KMS-11 (cell line): ENCODE data around the gene B4GALT4.
"Not testable (repeated sequence)": the region's sequence is repeated elsewhere in the genome, so short reads cannot be mapped to it uniquely, and the experiment has no call there.

ENCODE experiments used
- H2AFZ ChIP-seq: fragments of 200-600 bp; sonication (generic); 2 replicates; pipeline ENCODE4 v1.6.1; 2016; ENCODE audit warnings: antibody characterized with exemption, mixed run types, low read depth
- H3K27ac ChIP-seq: fragments of 200-600 bp; sonication (generic); 2 replicates; pipeline ENCODE4 v1.6.1; 2016; ENCODE audit warnings: mild to moderate bottlenecking, mixed run types
- H3K27me3 ChIP-seq: fragments of 200-600 bp; sonication (generic); 2 replicates; pipeline ENCODE4 v1.6.1; 2017; ENCODE audit warnings: mild to moderate bottlenecking, low read depth, mixed run types, moderate library complexity; ENCODE audit not compliant: insufficient read depth
- H3K36me3 ChIP-seq: fragments of 200-600 bp; sonication (generic); 2 replicates; pipeline ENCODE4 v1.6.1; 2017; ENCODE audit warnings: mild to moderate bottlenecking, mixed run types; ENCODE audit not compliant: insufficient read depth
- H3K4me1 ChIP-seq: fragments of 200-600 bp; sonication (generic); 2 replicates; pipeline ENCODE4 v1.6.1; 2016; ENCODE audit warnings: mild to moderate bottlenecking, low read depth, mixed run types; ENCODE audit not compliant: poor library complexity, severe bottlenecking
- H3K4me2 ChIP-seq: fragments of 200-600 bp; sonication (generic); 2 replicates; pipeline ENCODE4 v1.7.0; 2016; ENCODE audit warnings: mild to moderate bottlenecking, mixed run types
- H3K4me3 ChIP-seq: fragments of 200-600 bp; sonication (generic); IDR thresholded peaks from 2 replicates; pipeline ENCODE4 v1.6.1; 2017; ENCODE audit warnings: low read depth, low read length, mixed read lengths; ENCODE audit not compliant: insufficient read depth
- H3K79me2 ChIP-seq: fragments of 200-600 bp; sonication (generic); 2 replicates; pipeline ENCODE4 v1.6.1; 2016; ENCODE audit warnings: low read depth, mixed run types; ENCODE audit not compliant: insufficient read depth
- H3K9ac ChIP-seq: fragments of 200-600 bp; sonication (generic); 2 replicates; pipeline ENCODE4 v1.6.1; 2016; ENCODE audit warnings: mild to moderate bottlenecking, mixed run types
- H4K20me1 ChIP-seq: fragments of 200-600 bp; sonication (generic); 2 replicates; pipeline ENCODE4 v1.6.1; 2016; ENCODE audit warnings: mild to moderate bottlenecking, mixed run types; ENCODE audit not compliant: insufficient read depth
- TF ChIP-seq, protein P1 (sequence below): fragments of 200-600 bp; sonication (generic); conservative IDR thresholded peaks from 2 replicates; pipeline ENCODE4 v1.6.1; 2017; ENCODE audit warnings: low read depth, mild to moderate bottlenecking, antibody characterized with exemption, low read length, moderate library complexity, mixed read lengths

Gene B4GALT4

DNA sequence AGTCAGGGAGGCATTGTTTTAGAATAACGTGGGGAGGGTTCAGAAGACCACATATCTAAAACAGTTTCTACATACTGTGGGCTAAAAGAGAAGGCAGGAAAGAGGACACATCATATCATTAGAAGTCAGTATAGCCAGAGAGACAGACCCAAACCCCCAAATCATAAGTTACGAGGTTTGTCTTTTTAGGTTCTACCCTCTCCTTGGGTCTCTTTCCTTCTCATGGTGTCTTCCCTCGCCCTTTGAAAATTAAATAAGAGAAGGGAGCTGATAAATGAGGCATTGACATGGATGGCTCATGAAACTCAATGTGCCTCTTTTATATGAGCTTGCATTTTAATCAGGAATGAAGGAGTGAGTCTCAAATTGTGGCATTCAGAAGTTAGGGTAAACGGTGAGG, 63.9 kb downstream of the B4GALT4 start:
- Histone ChIP-seq H3K79me2 (no peaks in the 10 kb centered on the region), H4K20me1 (no peaks in the 10 kb centered on the region), H3K4me2 (no peak overlapping the region), H3K4me1 (no peaks in the 10 kb centered on the region), H3K27ac (no peak overlapping the region), H2AFZ (no peak overlapping the region), H3K9ac (no peak overlapping the region), H3K36me3 (no peaks in the 10 kb centered on the region), H3K4me3 (no peak overlapping the region), H3K27me3 (no peaks in the 10 kb centered on the region)
- TF ChIP-seq, protein P1, sequence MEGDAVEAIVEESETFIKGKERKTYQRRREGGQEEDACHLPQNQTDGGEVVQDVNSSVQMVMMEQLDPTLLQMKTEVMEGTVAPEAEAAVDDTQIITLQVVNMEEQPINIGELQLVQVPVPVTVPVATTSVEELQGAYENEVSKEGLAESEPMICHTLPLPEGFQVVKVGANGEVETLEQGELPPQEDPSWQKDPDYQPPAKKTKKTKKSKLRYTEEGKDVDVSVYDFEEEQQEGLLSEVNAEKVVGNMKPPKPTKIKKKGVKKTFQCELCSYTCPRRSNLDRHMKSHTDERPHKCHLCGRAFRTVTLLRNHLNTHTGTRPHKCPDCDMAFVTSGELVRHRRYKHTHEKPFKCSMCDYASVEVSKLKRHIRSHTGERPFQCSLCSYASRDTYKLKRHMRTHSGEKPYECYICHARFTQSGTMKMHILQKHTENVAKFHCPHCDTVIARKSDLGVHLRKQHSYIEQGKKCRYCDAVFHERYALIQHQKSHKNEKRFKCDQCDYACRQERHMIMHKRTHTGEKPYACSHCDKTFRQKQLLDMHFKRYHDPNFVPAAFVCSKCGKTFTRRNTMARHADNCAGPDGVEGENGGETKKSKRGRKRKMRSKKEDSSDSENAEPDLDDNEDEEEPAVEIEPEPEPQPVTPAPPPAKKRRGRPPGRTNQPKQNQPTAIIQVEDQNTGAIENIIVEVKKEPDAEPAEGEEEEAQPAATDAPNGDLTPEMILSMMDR, result no peak

DNA sequence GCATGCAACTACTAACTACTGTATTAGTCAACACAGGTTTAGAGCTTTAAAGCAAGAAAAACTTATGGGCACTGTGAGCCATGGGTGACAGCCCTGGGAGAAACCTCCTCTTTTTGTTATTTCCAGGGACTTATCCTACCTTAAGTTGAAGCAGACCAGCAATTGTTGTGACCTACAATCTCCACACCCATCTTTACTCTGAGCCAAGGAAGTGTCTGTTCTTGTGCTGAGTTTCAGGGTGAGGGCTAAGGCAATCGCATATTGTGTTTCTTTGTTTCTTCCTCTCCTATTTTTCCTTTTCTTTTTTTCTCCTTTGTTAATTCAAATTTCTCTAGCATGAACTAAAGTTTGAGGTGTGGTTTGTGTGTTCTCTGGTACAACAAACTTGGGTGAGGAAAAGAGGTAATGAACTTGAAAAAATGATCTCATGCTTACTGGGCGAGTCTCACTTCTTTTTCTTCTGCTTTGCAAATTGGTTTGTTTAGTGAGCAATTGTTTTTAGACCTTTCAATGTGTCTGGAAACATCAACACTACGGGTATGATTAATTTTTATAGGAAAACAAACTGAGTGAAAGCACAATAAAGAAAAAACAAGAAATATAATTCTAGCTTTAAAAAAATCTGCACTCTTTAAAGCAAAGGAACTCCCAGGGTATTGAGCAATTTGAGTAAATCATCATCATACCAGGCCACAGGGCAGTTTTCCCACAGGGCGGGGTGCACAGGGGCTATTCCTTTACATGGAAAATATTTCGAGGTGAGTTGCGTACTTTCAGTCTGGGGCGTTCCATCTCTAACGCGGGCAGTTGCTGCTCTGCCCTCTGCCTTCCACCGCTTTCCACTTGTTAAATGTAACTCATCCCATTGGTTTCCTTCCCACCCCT, 64.6 kb downstream of the B4GALT4 start:
- H3K9ac ChIP-seq, result no peak overlapping the region

DNA sequence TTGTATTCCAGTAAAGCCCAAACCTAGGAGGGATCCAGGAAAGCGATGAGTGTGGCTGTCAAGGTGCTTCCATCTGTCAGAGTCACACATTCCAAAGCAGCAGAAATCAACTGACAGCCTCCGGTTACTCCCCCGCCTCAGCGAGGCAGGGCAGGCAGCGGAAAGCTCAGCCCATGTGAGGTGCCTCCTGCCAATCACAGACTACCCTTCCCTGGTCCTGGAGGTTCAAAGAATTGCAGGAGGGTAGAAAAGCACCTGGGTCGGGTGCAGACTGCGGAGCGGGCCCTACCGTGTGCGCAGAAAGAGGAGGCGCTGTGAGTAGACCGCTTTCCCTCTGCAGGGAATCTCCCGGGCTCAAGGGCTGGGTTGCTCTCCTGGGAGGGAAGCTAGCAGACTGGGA, 67.4 kb downstream of the B4GALT4 start, which contains the start of gene UPK1B:
TSS of gene UPK1B (plus strand) at position 274 of the 400 bp plus-strand sequence. CDS start 13,144 bp downstream, outside the sequence.
- Histone ChIP-seq H3K79me2 (no peaks in the 10 kb centered on the region), H4K20me1 (no peaks in the 10 kb centered on the region), H3K9ac (no peak within 1 kb of the TSS), H3K27me3 (no peaks in the 10 kb centered on the region), H2AFZ (no peak within 1 kb of the TSS), H3K27ac (no peak within 1 kb of the TSS), H3K36me3 (no peaks in the 10 kb centered on the region), H3K4me1 (no peaks in the 10 kb centered on the region), H3K4me3 (no peak within 1 kb of the TSS), H3K4me2 (no peak within 1 kb of the TSS)
- TF ChIP-seq, protein P1, result no peak

More for the DNA sequence above, 64.6 kb downstream of the B4GALT4 start:
- Histone ChIP-seq H3K27ac (no peak overlapping the region), H3K4me1 (no peaks in the 10 kb centered on the region), H3K4me2 (no peak overlapping the region), H4K20me1 (no peaks in the 10 kb centered on the region), H3K36me3 (no peaks in the 10 kb centered on the region), H3K4me3 (no peak overlapping the region), H3K27me3 (no peaks in the 10 kb centered on the region), H2AFZ (no peak overlapping the region), H3K79me2 (no peaks in the 10 kb centered on the region)
- TF ChIP-seq, protein P1, result no peak

DNA sequence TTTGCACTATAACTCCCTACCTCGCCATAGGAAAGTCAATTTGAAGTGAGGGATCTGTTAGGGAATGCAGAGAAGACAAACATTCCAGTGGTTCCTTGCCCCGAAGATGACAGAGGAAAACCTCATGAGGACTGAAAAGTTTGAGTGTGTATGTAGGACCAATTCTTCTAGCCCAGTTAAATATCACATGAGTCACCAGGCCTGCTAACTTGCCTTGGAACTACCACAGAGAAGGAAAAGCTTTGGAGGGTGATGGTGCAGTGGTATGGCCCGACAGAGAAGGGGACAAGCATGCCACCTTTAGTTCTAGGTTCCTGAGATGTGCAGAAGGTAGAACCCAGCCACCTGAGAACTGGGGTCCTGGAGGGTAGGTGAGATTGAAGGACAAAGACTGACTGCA, 69.9 kb downstream of the B4GALT4 start:
- no peaks in the 10 kb centered on the region for H3K4me1 ChIP-seq
- H4K20me1 ChIP-seq, result no peaks in the 10 kb centered on the region
- no peak overlapping the region for H3K4me2 ChIP-seq
- no peak overlapping the region for H3K4me3 ChIP-seq
- H3K9ac ChIP-seq, result no peak overlapping the region
- no peak overlapping the region for H3K27ac ChIP-seq
- no peak overlapping the region for H2AFZ ChIP-seq
- H3K79me2 ChIP-seq, result no peaks in the 10 kb centered on the region
- TF ChIP-seq, protein P1, result no peak
- H3K36me3 ChIP-seq, result no peaks in the 10 kb centered on the region
- H3K27me3 ChIP-seq, result no peaks in the 10 kb centered on the region

DNA sequence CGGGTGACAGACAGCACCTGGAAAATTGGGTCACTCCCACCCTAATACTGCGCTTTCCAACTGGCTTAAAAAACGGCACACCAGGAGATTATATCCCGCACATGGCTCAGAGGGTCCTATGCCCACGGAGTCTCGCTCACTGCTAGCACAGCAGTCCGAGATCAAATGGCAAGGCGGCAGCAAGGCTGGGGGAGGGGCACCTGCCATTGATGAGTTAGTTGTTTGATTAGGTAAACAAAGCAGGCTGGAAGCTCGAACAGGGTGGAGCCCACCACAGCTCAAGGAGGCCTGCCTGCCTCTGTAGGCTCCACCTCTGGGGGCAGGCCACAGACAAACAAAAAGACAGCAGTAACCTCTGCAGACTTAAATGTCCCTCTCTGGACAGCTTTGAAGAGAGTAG, 75.9 kb downstream of the B4GALT4 start:
- not testable (repeated sequence) for H3K9ac ChIP-seq, H3K27me3 ChIP-seq, H3K36me3 ChIP-seq, H3K4me2 ChIP-seq, H3K79me2 ChIP-seq, H3K4me1 ChIP-seq, H2AFZ ChIP-seq, H3K4me3 ChIP-seq, H4K20me1 ChIP-seq, H3K27ac ChIP-seq
